DOHH2 (cell line): ENCODE results near the gene NAGS.

Source experiments
- CTCF ChIP-seq: fragments of 200-600 bp; sonication (generic); IDR thresholded peaks from one replicate; pipeline ENCODE4 v1.5.1; 2014; ENCODE audit warnings: antibody characterized with exemption, mild to moderate bottlenecking, low read depth, low read length; ENCODE audit not compliant: poor library complexity, severe bottlenecking
- EZH2phosphoT487 ChIP-seq: fragments of 200-600 bp; sonication (generic); IDR thresholded peaks from 2 replicates; pipeline ENCODE4 v1.6.1; 2017; ENCODE audit warnings: borderline replicate concordance, mild to moderate bottlenecking, antibody characterized with exemption, low read length, moderate library complexity, mixed read lengths

- TF ChIP-seq CTCF = no peak
- TF ChIP-seq EZH2phosphoT487 = no peak
These were observed 8.5 kb downstream of the NAGS start for GRCh38 chr17:44012874-44013273.
